Liver (tissue), 9 donors: ENCODE results near the gene RPA4. TPM values are rescaled to one million over a fixed set of nuclear protein-coding genes. Genes with fewer than 3 reads are reported as not detected.
"Not testable (repeated sequence)": the region's sequence is repeated elsewhere in the genome, so short reads cannot be mapped to it uniquely, and the experiment has no call there.

Source experiments
- DNase-seq: peaks from one replicate; pipeline ENCODE4 v3.0.0-alpha.2; 2017; ENCODE audit warnings: low spot score
- H3K27ac ChIP-seq, 2 donors: one replicate each; pipeline ENCODE4 v1.7.0; 2013; ENCODE audit warnings: inconsistent platforms in 2 of 2, low read length in 2 of 2, control low read depth in 1 of 2, low read depth in 1 of 2, mild to moderate bottlenecking in 1 of 2
- H3K27me3 ChIP-seq, 4 donors: one replicate each; pipeline versions ENCODE4 v1.6.1 to v1.7.0; 2013; ENCODE audit warnings: low read length in 3 of 4, inconsistent platforms in 1 of 4, mild to moderate bottlenecking in 1 of 4, moderate library complexity in 1 of 4; ENCODE audit not compliant: control insufficient read depth in 4 of 4, insufficient read depth in 4 of 4
- H3K36me3 ChIP-seq, 4 donors: one replicate each; pipeline versions ENCODE4 v1.6.1 to v1.7.0; 2013; ENCODE audit warnings: low read length in 3 of 4, mild to moderate bottlenecking in 3 of 4, low read depth in 1 of 4, moderate library complexity in 1 of 4; ENCODE audit not compliant: control insufficient read depth in 4 of 4, insufficient read depth in 3 of 4
- H3K4me1 ChIP-seq, 4 donors: one replicate each; pipeline versions ENCODE4 v1.6.1 to v1.7.0; 2013; ENCODE audit warnings: low read length in 3 of 4, mild to moderate bottlenecking in 3 of 4, moderate library complexity in 1 of 4; ENCODE audit not compliant: control insufficient read depth in 4 of 4, insufficient read depth in 4 of 4
- H3K4me3 ChIP-seq, 3 donors: one replicate each; pipeline versions ENCODE4 v1.6.1 to v1.7.0; 2013; ENCODE audit warnings: low read length in 3 of 3, control low read depth in 1 of 3, low read depth in 1 of 3, mild to moderate bottlenecking in 1 of 3
- H3K9ac ChIP-seq, 2 donors: one replicate each; pipeline ENCODE4 v1.7.0; 2013; ENCODE audit warnings: low read length in 2 of 2, mild to moderate bottlenecking in 2 of 2, moderate library complexity in 2 of 2, control low read depth in 1 of 2, low read depth in 1 of 2
- H3K9me3 ChIP-seq, 4 donors: one replicate each; pipeline versions ENCODE4 v1.6.1 to v1.7.0; 2013; ENCODE audit warnings: low read length in 3 of 4; ENCODE audit not compliant: control insufficient read depth in 4 of 4
- ATF3 ChIP-seq: IDR thresholded peaks from 2 replicates; pipeline ENCODE4 v1.6.1; 2016; ENCODE audit warnings: antibody characterized with exemption
- CTCF ChIP-seq: fragments of 150-350 bp; IDR thresholded peaks from 2 replicates; pipeline ENCODE4 v1.5.1; 2017; ENCODE audit warnings: improper control_type of control experiment, low read depth, low read length; ENCODE audit not compliant: missing input control
- EGR1 ChIP-seq, 2 donors: IDR thresholded peaks; 2 replicates each; pipeline ENCODE4 v1.6.1; 2016 to 2018; ENCODE audit warnings: antibody characterized with exemption in 2 of 2, low read depth in 2 of 2
- FOXA2 ChIP-seq: IDR thresholded peaks from 2 replicates; pipeline ENCODE4 v1.6.1; 2016; ENCODE audit warnings: antibody characterized with exemption
- GABPA ChIP-seq, 2 donors: IDR thresholded peaks in 1 of 2; conservative IDR thresholded peaks in 1 of 2; 2 replicates each; pipeline ENCODE4 v1.6.1; 2016; ENCODE audit warnings: antibody characterized with exemption in 2 of 2, mild to moderate bottlenecking in 1 of 2, moderate library complexity in 1 of 2
- HNF4G ChIP-seq: IDR thresholded peaks from 2 replicates; pipeline ENCODE4 v1.6.1; 2016; ENCODE audit warnings: antibody characterized with exemption
- JUND ChIP-seq, 2 donors: IDR thresholded peaks; 2 replicates each; pipeline ENCODE4 v1.6.1; 2016; ENCODE audit warnings: antibody characterized with exemption in 2 of 2
- MAX ChIP-seq: IDR thresholded peaks from 2 replicates; pipeline ENCODE4 v1.6.1; 2016; ENCODE audit warnings: antibody characterized with exemption
- NR2F2 ChIP-seq: IDR thresholded peaks from 2 replicates; pipeline ENCODE4 v1.6.1; 2016; ENCODE audit warnings: antibody characterized with exemption
- RXRA ChIP-seq, 2 donors: IDR thresholded peaks; 2 replicates each; pipeline ENCODE4 v1.6.1; 2017 to 2018; ENCODE audit warnings: antibody characterized with exemption in 2 of 2, mild to moderate bottlenecking in 1 of 2
- SP1 ChIP-seq: IDR thresholded peaks from 2 replicates; pipeline ENCODE4 v1.6.1; 2018; ENCODE audit warnings: antibody characterized with exemption, mild to moderate bottlenecking
- TAF1 ChIP-seq: conservative IDR thresholded peaks from 2 replicates; pipeline ENCODE4 v1.6.1; 2016; ENCODE audit warnings: antibody characterized with exemption, mild to moderate bottlenecking
- YY1 ChIP-seq: IDR thresholded peaks from 2 replicates; pipeline ENCODE4 v1.6.1; 2016; ENCODE audit warnings: antibody characterized with exemption, mild to moderate bottlenecking
- WGBS: extraction: QIAGEN DNeasy Blood & Tissue Kit; methylation state at CpG from one replicate; pipeline ENCODE4 v1.1.7; 2013; 5-methylcytosine and 5-hydroxymethylcytosine counted together
- polyA plus RNA-seq, 2 donors: library from polyadenylated mRNA; stranded (reverse) in 1 of 2; unstranded in 1 of 2; fragments of 200-250 nt in 1 of 2; fragments of >200 nt in 1 of 2; fragmentation: Nextera tagmentation in 1 of 2; extraction: Ambion mirVana in 1 of 2; gene quantifications; one replicate each; pipeline versions ENCODE4 v1.2.1 to v1.2.3, GENCODE V29; 2013 to 2015
- total RNA-seq, 2 donors: library from RNA; depleted of rRNA; stranded (reverse); fragments of >200 nt; gene quantifications; one replicate each; pipeline ENCODE4 v1.2.3, GENCODE V29; 2014
- TF ChIP-seq, protein P1 (sequence below): IDR thresholded peaks from 2 replicates; pipeline ENCODE4 v1.6.1; 2016; ENCODE audit warnings: antibody characterized with exemption
- donor health status: healthy.
- donor health status: healthy.
- donor health status: healthy.
- donor health status: healthy.
- donor health status: healthy.

RPA4 gene
- total and polyA plus RNA-seq, 4 donors, result 0.03 to 2.5 (median 0.79) TPM

- Histone ChIP-seq H3K4me1 (no peaks in the 10 kb centered on the region), H3K27ac (no peak overlapping the region), H3K36me3 (no peaks in the 10 kb centered on the region), H3K4me3 (no peak overlapping the region), H3K9me3 (no peaks in the 10 kb centered on the region), H3K9ac (no peak overlapping the region), H3K27me3 (no peaks in the 10 kb centered on the region)
- no peak for DNase-seq
- no peak for TF ChIP-seq FOXA2
- no peak for TF ChIP-seq SP1
- no peak for TF ChIP-seq TAF1
- no peak for TF ChIP-seq JUND (IDR thresholded peaks at IDR 0.05)
- no peak for TF ChIP-seq EGR1 (IDR thresholded peaks at IDR 0.05; ENCODE audit: low read depth in 2 of 2)
- no peak for TF ChIP-seq GABPA (IDR thresholded peaks at IDR 0.05 in 1 of 2, conservative IDR thresholded peaks at IDR 0.05 in 1 of 2)
- WGBS, result 88% methylated on average over 1 of the region's 1 CpG
Observed at GRCh38 chrX:96841325-96841724, 42.4 kb upstream of the RPA4 start.

DNA sequence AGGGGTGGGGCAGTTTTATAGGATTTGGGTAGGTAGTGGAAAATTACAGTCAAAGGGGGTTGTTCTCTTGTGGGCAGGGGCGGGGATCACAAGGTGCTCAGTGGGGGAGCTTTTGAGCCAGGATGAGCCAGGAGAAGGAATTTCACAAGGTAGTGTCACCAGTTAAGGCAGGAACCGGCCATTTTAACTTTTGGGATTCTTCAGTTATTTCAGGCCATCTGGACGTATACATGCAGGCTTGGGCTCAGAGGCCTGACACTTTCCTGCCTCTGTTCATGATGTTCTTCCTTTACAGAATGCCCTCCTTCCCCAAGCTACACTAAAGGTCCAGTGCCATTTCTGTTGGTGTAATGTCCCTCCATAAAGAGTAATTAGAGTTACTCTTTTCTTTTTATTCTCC, 41.8 kb upstream of the RPA4 start:
- 92% methylated on average over 3 of the region's 3 CpGs for WGBS
- H3K27ac ChIP-seq, H3K4me1 ChIP-seq, H3K9me3 ChIP-seq, H3K27me3 ChIP-seq, DNase-seq, H3K36me3 ChIP-seq, H3K4me3 ChIP-seq, H3K9ac ChIP-seq: not testable (repeated sequence)

DNA sequence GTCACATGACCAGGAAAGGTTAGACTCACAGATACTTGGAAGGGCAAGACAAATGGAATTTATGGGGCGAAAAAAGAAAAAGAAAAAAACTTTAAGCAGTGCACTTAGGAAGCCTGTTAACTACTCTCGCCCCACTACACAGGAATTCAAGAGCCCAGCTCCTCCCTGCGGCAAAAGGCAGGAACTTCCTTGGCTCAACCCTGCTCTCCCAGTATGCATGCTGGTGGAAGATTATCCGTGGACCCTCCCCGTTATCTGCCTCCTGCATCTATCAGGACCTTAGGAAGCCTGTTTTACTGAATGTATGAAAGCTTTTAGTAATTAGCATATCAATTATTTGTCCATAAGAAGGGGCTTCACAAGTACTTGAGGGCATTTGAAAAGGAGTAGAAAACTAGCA, 40.1 kb upstream of the RPA4 start:
- no peaks in the 10 kb centered on the region for H3K36me3 ChIP-seq
- no peak for DNase-seq
- H3K9me3 ChIP-seq, result no peaks in the 10 kb centered on the region
- WGBS, result 89% methylated on average over 5 of the region's 5 CpGs
- H3K27me3 ChIP-seq, result no peaks in the 10 kb centered on the region
- H3K4me1 ChIP-seq, result no peaks in the 10 kb centered on the region
- H3K9ac ChIP-seq, result no peak overlapping the region
- H3K27ac ChIP-seq, result no peak overlapping the region
- H3K4me3 ChIP-seq, result no peak overlapping the region
- no peak for TF ChIP-seq JUND (IDR thresholded peaks at IDR 0.05)
- TF ChIP-seq YY1, result no peak
- no peak for TF ChIP-seq CTCF
- no peak for TF ChIP-seq EGR1 (IDR thresholded peaks at IDR 0.05; ENCODE audit: low read depth in 2 of 2)
- no peak for TF ChIP-seq MAX
- TF ChIP-seq FOXA2, result no peak
- TF ChIP-seq RXRA (IDR thresholded peaks at IDR 0.05), result no peak
- TF ChIP-seq TAF1, result no peak
- no peak for TF ChIP-seq HNF4G
- TF ChIP-seq, protein P1, sequence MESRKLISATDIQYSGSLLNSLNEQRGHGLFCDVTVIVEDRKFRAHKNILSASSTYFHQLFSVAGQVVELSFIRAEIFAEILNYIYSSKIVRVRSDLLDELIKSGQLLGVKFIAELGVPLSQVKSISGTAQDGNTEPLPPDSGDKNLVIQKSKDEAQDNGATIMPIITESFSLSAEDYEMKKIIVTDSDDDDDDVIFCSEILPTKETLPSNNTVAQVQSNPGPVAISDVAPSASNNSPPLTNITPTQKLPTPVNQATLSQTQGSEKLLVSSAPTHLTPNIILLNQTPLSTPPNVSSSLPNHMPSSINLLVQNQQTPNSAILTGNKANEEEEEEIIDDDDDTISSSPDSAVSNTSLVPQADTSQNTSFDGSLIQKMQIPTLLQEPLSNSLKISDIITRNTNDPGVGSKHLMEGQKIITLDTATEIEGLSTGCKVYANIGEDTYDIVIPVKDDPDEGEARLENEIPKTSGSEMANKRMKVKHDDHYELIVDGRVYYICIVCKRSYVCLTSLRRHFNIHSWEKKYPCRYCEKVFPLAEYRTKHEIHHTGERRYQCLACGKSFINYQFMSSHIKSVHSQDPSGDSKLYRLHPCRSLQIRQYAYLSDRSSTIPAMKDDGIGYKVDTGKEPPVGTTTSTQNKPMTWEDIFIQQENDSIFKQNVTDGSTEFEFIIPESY, result no peak
- no peak for TF ChIP-seq NR2F2
- no peak for TF ChIP-seq ATF3
- TF ChIP-seq GABPA (IDR thresholded peaks at IDR 0.05 in 1 of 2, conservative IDR thresholded peaks at IDR 0.05 in 1 of 2), result no peak
- TF ChIP-seq SP1, result no peak
